AG04450 (cell line): ENCODE measurements around the gene MSL3B. TPM values are rescaled to one million over a fixed set of nuclear protein-coding genes. Genes with fewer than 3 reads are reported as not detected.

Experiments used
- polyA plus RNA-seq: library from polyadenylated mRNA; depleted of rRNA; stranded (reverse); fragments of >200 nt; gene quantifications from 2 replicates; pipeline ENCODE4 v1.2.3, GENCODE V29; 2011; rRNA removed

Gene MSL3B

Other genes with a start within 250 kb of the MSL3B start
- gene UGT1A10, start 231.9 kb downstream of the MSL3B start, polyA plus RNA-seq: not detected in 2 replicates
- gene UGT1A9, start 196.5 kb downstream of the MSL3B start, polyA plus RNA-seq: not detected in 2 replicates
- gene UGT1A7, start 186.5 kb downstream of the MSL3B start, polyA plus RNA-seq: 0.04 TPM in 1 of 2 replicates, not detected in the other
- gene UGT1A6, start 175.5 kb downstream of the MSL3B start, polyA plus RNA-seq: not detected in 2 replicates
- gene UGT1A5, start 155.5 kb downstream of the MSL3B start, polyA plus RNA-seq: not detected in 2 replicates
- not detected in 2 replicates for gene UGT1A4, start 149.7 kb downstream of the MSL3B start, polyA plus RNA-seq
- gene UGT1A3, start 139.3 kb downstream of the MSL3B start, polyA plus RNA-seq: not detected in 2 replicates
- not detected in 2 replicates for gene UGT1A1, start 108.1 kb downstream of the MSL3B start, polyA plus RNA-seq
- not detected in 2 replicates for gene MROH2A, start 90.1 kb downstream of the MSL3B start, polyA plus RNA-seq
- gene HJURP, start 13.9 kb downstream of the MSL3B start, polyA plus RNA-seq: 11.3 and 12.2 TPM in 2 replicates
- 0.11 TPM in 1 of 2 replicates, not detected in the other for gene TRPM8, start 49.0 kb upstream of the MSL3B start, polyA plus RNA-seq
- not detected in 2 replicates for gene SPP2, start 182.3 kb upstream of the MSL3B start, polyA plus RNA-seq